Activated B cell treated with CpG ODN at 0.5 μM for 24 hours (primary cell): ENCODE results near the gene LCOR. TPM values are rescaled to one million over a fixed set of nuclear protein-coding genes. Genes with fewer than 3 reads are reported as not detected.

Experiments
- ATAC-seq: fragments of 200-7000 bp; cut with Tn5 transposase; one replicate; pipeline ENCODE4 v1.10.0; 2021; ENCODE audit warnings: low read depth, mild to moderate bottlenecking, moderate library complexity
- CTCF ChIA-PET: fragments of 350-600 bp; sonication (Branson Sonifier 250); formaldehyde crosslinking; loops from one replicate; lab custom pipeline; 2021; ENCODE audit warnings: antibody characterized with exemption; lab: Charles Lee
- POLR2A ChIA-PET: fragments of 350-600 bp; sonication (Branson Sonifier 250); formaldehyde crosslinking; loops from one replicate; lab custom pipeline; 2021; ENCODE audit warnings: antibody characterized with exemption; lab: Charles Lee
- DNase-seq: peaks from one replicate; pipeline ENCODE4 v3.0.0; 2022
- H3K27ac Mint-ChIP-seq: one replicate; pipeline ENCODE4 v1.8.0; 2020; ENCODE audit warnings: mixed read lengths
- H3K27me3 Mint-ChIP-seq: one replicate; pipeline ENCODE4 v1.8.0; 2021; ENCODE audit warnings: mixed read lengths
- H3K36me3 Mint-ChIP-seq: one replicate; pipeline ENCODE4 v1.8.0; 2021; ENCODE audit warnings: low read depth, mixed read lengths
- H3K4me1 Mint-ChIP-seq: one replicate; pipeline ENCODE4 v1.8.0; 2021; ENCODE audit warnings: mixed read lengths
- H3K4me3 Mint-ChIP-seq: one replicate; pipeline ENCODE4 v1.8.0; 2020; ENCODE audit warnings: mild to moderate bottlenecking, mixed read lengths
- H3K9me3 Mint-ChIP-seq: one replicate; pipeline ENCODE4 v1.8.0; 2020; ENCODE audit warnings: mixed read lengths
- CTCF ChIP-seq: fragments of 200-600 bp; IDR thresholded peaks from one replicate; pipeline ENCODE4 v1.8.0; 2022; ENCODE audit warnings: antibody characterized with exemption, mild to moderate bottlenecking
- intact Hi-C: fragments of 100-400 bp; cut with micrococcal nuclease; formaldehyde crosslinking; loops from one replicate; pipeline ENCODE4 v1.15.1; 2024
- total RNA-seq: library from RNA; stranded (reverse); gene quantifications from 2 replicates; pipeline ENCODE4 v1.2.3, GENCODE V29; 2022

Gene LCOR
- total RNA-seq, 1 donor from 2014 or later: 54.9 TPM

- no peak for TF ChIP-seq CTCF
- intact Hi-C loops: loop anchor here (10.0 kb wide), 1 partner anchor 69 kb away; no protein-coding TSS in a partner anchor
Measured at GRCh38 chr10:96835899-96836298, 3.8 kb downstream of the LCOR start.

GRCh38 chr10:96838529-96838928, 6.4 kb downstream of the LCOR start:
- Mint-ChIP-seq H3K27me3 (no peaks in the 10 kb centered on the region), H3K9me3 (no peaks in the 10 kb centered on the region), H3K36me3 (peaks cover 30% of the 10 kb centered on the region), H3K4me3 (no peak overlapping the region), H3K4me1 (peaks cover 89% of the 10 kb centered on the region), H3K27ac (no peak overlapping the region)
- ATAC-seq (no peak), DNase-seq (no peak)
- TF ChIP-seq CTCF: no peak
- ChIA-PET CTCF (interaction anchor here (1.1 kb wide), 1 partner anchor 198 kb away, joined by 4 read pairs; no protein-coding TSS in a partner anchor), POLR2A (no interaction called here)
- intact Hi-C loops: loop anchor here (10.0 kb wide), 1 partner anchor 66 kb away; no protein-coding TSS in a partner anchor

More at GRCh38 chr10:96835899-96836298, 3.8 kb downstream of the LCOR start:
- POLR2A ChIA-PET: no interaction called here
- H3K36me3 Mint-ChIP-seq: peaks cover 35% of the 10 kb centered on the region
- H3K27me3 Mint-ChIP-seq: no peaks in the 10 kb centered on the region
- no peak for DNase-seq
- H3K9me3 Mint-ChIP-seq: no peaks in the 10 kb centered on the region
- H3K27ac Mint-ChIP-seq: peak overlapping the region; percentile 84
- ATAC-seq: no peak
- CTCF ChIA-PET: interaction anchor here (1.0 kb wide), 1 partner anchor 195 kb away, joined by 3 read pairs; no protein-coding TSS in a partner anchor
- H3K4me1 Mint-ChIP-seq: peaks cover 79% of the 10 kb centered on the region
- peak overlapping the region; percentile 63 for H3K4me3 Mint-ChIP-seq

GRCh38 chr10:96840841-96841518, 8.9 kb downstream of the LCOR start:
- Mint-ChIP-seq H3K27ac (peak overlapping the region; percentile 70), H3K9me3 (no peaks in the 10 kb centered on the region), H3K4me1 (peaks cover 86% of the 10 kb centered on the region), H3K27me3 (no peaks in the 10 kb centered on the region), H3K36me3 (peaks cover 18% of the 10 kb centered on the region), H3K4me3 (peak overlapping the region; percentile 2)
- ChIA-PET CTCF (no interaction called here), POLR2A (interaction anchor here (0.6 to 0.9 kb wide), 2 partner anchors 134 to 200 kb away, joined by 3 to 4 read pairs; no protein-coding TSS in a partner anchor)
- intact Hi-C loops: no loop called here
- ATAC-seq: peak; percentile 82
- no peak for DNase-seq
- TF ChIP-seq CTCF: no peak

GRCh38 chr10:96842896-96843723, 11.0 kb downstream of the LCOR start:
- ChIA-PET POLR2A (no interaction called here), CTCF (no interaction called here)
- Mint-ChIP-seq H3K4me3 (no peak overlapping the region), H3K36me3 (peaks cover 11% of the 10 kb centered on the region), H3K27me3 (no peaks in the 10 kb centered on the region), H3K27ac (no peak overlapping the region), H3K9me3 (no peaks in the 10 kb centered on the region), H3K4me1 (peaks cover 81% of the 10 kb centered on the region)
- ATAC-seq (no peak), DNase-seq (no peak)
- no peak for TF ChIP-seq CTCF
- intact Hi-C loops: no loop called here

GRCh38 chr10:96843823-96844222, 11.7 kb downstream of the LCOR start:
- no peak for DNase-seq
- CTCF ChIA-PET: no interaction called here
- no peak for ATAC-seq
- Mint-ChIP-seq H3K27me3 (no peaks in the 10 kb centered on the region), H3K36me3 (peaks cover 6% of the 10 kb centered on the region), H3K4me1 (peaks cover 74% of the 10 kb centered on the region), H3K27ac (no peak overlapping the region), H3K9me3 (no peaks in the 10 kb centered on the region), H3K4me3 (no peak overlapping the region)
- intact Hi-C loops: no loop called here
- TF ChIP-seq CTCF: no peak
- POLR2A ChIA-PET: no interaction called here
